Left colon (tissue), 2 donors: Measurements from ENCODE around the gene PCTP. TPM values are rescaled to one million over a fixed set of nuclear protein-coding genes. Genes with fewer than 3 reads are reported as not detected.

Experiments
- ATAC-seq: fragments of 200-7000 bp; cut with Tn5 transposase; one replicate; pipeline ENCODE4 v1.9.1; 2020; ENCODE audit warnings: mild to moderate bottlenecking, moderate library complexity
- DNase-seq, 2 donors: peaks; one replicate each; pipeline ENCODE4 v3.0.0-alpha.2; 2020
- intact Hi-C, 2 donors: fragments of 100-400 bp; cut with DNase I in 1 of 2; cut with micrococcal nuclease in 1 of 2; formaldehyde crosslinking; loops; one replicate each; pipeline versions ENCODE4 v1.11.2 to v1.14.0; 2022; cut with DNase I, micrococcal nuclease
- long read RNA-seq: library from polyadenylated mRNA; unstranded; transcript quantifications from one replicate; pipeline ENCODE4 v2.0.0, GENCODE V29; 2021
- total RNA-seq, 2 donors: library from RNA; stranded (reverse); fragmentation: NEBNext Ultra II Directional; extraction: Animal tissue kit (Norgen Biotek cat#: 25700); gene quantifications; one replicate each; pipeline ENCODE4 v1.2.1, GENCODE V29; 2021
- donor health status: DM: no; HTN: no; CAD: no.
- donor health status: DM: yes; HTN: yes; CAD: no.

PCTP gene
- 10 to 100 TPM; 36.9 to 38.9 TPM for total RNA-seq
- long read RNA-seq, transcript PCTP-201 (6 exons, 2,044 nt): major isoform, 94 of 104 reads
- long read RNA-seq, partial matches to known transcripts: 1 of 104 reads
- long read RNA-seq, other reads (novel, unspliced or antisense): 5 of 104 reads

GRCh38 chr17:55750750-55751657, at the start of gene PCTP:
Gene PCTP (plus strand): TSS chr17:55751051. CDS start chr17:55751104, 53 bp downstream.
- intact Hi-C loops: no loop called here
- DNase-seq (peak; percentile 94 to 96), ATAC-seq (peak; percentile 98)

- ATAC-seq (no peak), DNase-seq (no peak)
- intact Hi-C loops: no loop called here
These were observed 48.7 kb upstream of the PCTP start for GRCh38 chr17:55702150-55702549.

DNA sequence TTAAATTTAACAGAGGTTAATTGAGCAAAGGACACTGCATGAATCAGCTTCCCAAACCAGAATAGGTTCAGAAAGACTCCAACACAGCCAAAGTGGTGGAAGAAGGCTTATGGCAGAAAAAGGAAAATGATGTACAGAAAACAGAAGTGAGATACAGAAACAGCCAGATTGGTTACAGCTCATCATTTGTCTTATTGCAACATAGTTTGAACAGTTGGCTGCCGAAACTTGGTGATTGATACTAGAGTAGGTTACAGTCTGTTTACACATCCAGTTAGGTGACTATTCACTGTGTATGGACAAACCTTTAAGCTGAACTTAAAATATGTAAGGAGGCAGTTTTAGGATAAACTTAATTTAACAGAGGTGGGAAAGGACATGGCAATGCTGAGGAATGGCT, 46.5 kb upstream of the PCTP start:
- intact Hi-C loops: no loop called here
- ATAC-seq: no peak
- no peak for DNase-seq

DNA sequence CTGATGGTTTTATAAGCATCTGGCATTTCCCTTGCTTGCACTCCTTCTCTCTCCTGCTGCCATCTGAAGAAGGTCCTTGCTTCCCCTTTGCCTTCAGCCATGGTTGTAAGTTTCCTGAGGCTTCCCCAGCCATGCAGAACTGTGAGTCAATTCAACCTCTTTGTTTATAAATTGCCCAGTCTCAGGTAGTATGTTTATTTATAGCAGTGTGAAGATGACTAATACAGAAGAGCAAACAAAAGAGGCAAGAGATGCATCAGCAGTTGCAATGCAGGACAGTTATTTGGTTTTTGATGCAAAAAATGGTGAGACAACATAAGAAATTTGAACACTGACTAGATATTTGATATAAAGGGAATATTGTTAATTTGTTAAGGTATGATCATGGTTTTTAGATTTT, 45.0 kb upstream of the PCTP start:
- intact Hi-C loops: no loop called here
- no peak for ATAC-seq
- DNase-seq: no peak

DNA sequence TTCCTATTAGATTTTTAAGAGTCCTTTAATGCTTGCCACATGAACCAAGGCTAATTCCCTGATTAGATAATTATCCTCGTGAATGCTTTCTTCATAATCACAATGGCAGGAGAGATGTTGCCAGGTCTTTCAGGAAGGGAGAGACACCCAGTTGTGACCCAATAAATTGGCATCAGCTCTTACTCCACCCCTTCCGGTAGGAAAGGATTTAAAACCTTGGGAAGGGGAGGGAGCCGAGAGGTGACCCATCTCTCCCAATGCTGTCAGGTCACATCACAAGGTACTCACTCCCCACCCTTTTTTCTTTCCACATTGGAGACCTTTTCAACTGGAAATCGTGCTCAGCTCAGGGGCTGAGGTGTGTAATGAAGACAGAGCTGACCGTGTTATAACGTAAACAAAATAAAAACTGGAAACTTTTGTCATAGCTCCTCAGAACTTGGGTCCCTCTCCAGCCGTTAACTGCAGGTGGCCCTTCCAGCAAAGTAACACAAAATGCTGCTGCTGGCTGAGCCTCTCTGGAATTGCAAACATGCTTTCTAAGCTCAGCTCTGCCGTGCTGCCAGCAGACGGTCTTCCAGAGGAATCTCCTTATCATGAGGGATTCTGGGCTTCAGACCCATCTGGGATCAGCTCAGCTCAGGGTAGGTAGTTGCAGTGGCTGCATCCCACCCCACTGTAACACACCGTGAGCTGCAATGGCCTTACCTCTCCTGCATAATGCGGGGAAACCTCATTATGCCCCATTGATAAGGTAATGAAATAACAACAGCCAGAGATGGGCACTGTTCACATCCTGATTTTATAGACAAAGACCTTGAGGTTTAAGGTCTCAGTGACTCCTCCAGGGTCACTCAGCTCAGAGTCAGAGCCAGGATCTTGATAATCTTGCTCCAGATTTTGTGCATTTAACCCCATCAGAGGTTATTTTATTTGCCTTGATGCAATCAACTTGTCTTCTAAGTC, 43.8 kb upstream of the PCTP start:
- no peak for DNase-seq
- ATAC-seq: no peak
- intact Hi-C loops: no loop called here

GRCh38 chr17:55708175-55708974, 42.5 kb upstream of the PCTP start:
- intact Hi-C loops: no loop called here

DNA sequence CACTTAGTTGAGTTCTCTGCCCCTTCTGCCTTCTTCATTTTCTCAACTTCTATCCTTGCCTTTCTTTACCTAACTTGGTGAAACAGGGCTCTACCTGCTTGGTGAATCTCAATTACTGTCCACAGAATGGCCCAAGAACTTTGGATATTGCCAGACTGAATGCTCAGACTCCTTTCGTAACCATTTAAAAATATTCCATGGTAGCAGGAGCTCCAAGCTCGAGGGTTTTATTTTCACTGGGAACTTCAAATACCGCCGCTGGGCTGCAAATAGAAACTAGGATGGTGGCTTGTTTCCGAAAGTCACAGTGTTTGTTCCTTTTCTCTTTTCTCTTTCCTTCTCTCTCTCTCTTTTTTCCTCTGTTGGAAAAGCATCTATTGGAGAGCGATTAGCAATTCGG, 41.4 kb upstream of the PCTP start:
- no peak for DNase-seq
- intact Hi-C loops: no loop called here
- no peak for ATAC-seq

More at GRCh38 chr17:55708175-55708974, 42.5 kb upstream of the PCTP start:
- ATAC-seq: no peak
- DNase-seq: no peak

DNA sequence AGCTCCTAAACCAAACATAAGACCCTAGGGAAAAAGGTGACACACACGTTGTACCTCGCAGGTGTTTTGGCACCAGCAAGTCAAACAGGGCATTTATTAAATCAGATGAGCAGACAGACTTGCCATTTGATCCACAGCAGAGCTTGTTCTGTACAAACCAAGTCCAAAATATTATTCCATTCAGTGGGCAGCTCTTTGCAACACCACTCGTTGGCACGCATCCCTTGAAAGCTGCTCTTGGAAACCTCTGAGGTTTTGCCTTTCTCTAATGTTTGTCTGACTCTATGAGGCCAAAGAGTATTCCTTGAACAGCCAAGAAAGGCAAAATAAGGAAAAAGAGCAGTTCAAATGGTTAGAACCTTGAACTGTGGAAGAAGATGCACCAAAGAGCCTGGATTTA, 40.9 kb upstream of the PCTP start:
- ATAC-seq: no peak
- intact Hi-C loops: no loop called here
- DNase-seq: no peak

DNA sequence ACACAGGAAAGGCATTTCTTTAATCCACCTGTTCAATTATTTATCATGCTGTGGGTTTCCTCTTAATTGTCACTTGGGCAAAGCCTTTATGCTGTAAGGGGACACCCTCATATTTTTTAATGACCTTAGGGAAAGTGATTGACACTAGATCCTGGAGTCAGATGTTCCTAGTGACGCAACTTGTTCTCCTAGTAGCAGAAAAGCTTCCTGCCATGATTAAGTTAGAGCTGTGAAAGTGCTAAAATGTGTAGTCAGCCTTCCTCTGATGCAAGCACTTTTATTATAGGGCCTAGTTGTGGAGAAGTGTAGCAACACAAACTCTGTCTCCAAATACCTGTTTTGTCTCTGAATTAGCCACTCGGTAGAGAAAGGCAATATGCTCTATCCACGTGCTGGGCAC, 40.4 kb upstream of the PCTP start:
- DNase-seq: no peak
- intact Hi-C loops: no loop called here
- ATAC-seq: no peak

DNA sequence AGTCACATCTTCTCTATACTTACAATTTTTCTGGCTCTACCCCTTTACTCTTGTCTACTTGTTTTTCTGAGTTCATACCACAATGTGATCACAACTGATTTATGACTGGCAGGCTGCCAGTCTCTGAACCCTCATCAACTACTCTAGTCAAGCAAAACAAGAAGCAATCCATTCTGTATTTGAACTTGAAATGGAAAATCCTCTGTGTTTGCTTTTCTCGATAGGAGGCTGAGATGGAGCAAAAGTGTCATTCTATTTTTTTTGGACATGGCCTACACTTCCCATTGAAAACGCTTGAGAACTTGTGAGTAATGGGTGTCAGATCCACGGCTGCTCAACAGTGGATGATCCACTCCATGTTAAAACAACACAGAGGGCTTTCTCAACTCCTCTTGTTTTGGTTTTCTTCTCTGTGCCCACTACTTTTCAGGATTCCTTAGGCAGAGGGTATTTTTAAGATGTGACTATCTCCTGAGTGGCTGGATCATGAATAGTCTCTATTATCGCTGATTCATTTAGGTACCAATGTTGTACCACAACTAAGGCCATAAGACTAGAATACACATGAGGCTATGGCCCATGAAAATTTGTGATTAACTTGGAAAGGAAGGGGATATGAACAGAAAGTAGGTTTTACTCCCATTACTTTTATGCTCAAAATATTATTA, 39.9 kb upstream of the PCTP start:
- DNase-seq: no peak
- no peak for ATAC-seq
- intact Hi-C loops: no loop called here

DNA sequence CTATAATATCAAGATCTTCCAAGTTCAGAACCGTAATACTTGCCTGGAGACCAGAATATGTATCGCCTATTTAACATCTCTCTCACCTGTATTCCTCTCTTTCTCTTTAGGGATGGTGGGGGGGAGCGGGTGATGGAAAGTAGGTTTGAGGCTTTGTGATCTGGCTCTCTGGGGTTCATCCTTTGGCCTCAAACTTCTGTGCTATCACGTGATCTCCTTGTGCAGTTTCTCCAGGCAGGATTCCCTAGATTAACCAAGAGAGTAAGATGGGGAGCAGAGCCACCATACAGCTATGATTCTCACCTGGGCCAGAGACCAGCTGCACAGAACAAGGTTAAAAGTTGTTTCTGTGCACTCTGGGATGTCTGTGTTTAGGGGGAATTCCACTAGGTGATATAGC, 33.4 kb upstream of the PCTP start:
- no peak for DNase-seq
- no peak for ATAC-seq
- intact Hi-C loops: no loop called here

GRCh38 chr17:55717898-55718735, 32.7 kb upstream of the PCTP start:
- intact Hi-C loops: no loop called here
- DNase-seq (peak; percentile 52 to 85), ATAC-seq (peak; percentile 53)

GRCh38 chr17:55720919-55721836, 29.7 kb upstream of the PCTP start:
- intact Hi-C loops: no loop called here
- ATAC-seq: no peak
- no peak for DNase-seq

DNA sequence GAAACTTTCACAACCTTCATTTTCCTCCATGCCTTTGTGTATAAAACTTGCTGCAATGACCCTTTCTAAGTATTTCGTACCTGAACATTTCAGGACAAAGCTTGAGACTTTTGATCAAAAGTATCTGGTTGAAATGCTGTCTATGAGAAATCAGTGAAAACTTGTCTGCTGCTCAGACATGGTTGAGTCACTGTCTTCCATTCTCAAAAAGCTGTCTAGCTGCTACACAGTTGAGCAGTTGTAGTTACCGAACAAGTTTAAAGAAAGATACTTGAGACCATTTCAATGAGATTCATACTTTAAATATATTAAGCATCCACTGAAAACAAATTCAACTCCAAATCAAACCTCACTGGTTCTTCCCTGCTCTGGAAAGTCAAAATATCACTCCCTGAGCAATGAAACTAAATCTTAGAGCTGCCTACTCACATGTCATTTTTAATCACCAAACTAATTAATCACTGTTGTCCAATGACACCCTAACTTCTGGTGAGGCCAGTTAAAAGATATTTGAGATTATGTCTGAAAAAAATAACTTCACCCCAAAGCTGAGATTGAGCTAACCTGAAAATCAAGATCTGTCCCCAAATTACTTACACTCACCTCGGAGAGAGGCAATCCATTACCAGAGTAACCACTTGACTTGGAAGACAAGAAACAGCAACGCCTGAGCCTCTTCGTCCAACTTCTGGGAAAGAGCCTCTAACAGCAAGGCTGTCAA, 28.7 kb upstream of the PCTP start:
- ATAC-seq: no peak
- intact Hi-C loops: no loop called here
- no peak for DNase-seq

DNA sequence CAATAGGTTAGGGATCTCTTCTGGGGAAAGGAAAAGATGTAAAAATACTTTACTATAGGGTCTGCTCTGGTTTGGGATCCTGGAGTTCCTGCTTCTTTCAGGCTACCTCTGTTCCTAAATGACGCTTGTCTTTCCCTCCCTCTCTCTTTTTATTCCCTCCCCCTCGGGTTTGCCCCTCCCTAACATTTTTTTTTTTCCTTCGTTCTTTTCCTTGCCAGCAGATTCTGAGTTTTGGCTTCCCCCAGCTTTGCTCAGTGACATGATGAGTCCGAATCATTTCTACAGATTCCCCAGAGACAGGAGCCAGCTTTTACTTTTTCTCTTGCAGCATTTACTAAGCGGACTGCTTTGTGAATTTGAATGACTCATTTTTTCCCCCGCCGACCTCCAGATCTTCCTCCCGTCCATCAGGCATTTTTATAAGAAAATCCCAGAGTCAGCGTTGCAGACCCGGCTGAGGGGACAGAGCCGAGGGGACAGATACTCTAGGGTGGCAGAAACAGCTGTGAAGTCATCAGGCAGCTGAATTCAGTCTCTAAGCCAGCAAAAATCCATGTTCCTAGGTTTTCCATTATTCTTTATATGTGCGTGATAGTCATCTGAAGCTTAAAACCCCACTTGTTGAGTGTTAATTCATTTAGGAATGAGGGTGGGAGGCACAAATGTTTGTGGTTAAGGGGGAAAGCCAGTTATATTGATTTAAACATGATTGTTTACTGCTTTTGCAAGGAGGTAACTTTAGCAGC, 27.9 kb upstream of the PCTP start, which contains the start of gene TMEM100:
Gene TMEM100, minus strand, starts transcription at position 123 of the 746 bp plus-strand sequence. CDS start 1,794 bp downstream, outside the sequence.
- intact Hi-C loops: no loop called here
- no peak for DNase-seq
- ATAC-seq: no peak
